ENCODE results near the gene ARMC7.

ARMC7 gene

DNA sequence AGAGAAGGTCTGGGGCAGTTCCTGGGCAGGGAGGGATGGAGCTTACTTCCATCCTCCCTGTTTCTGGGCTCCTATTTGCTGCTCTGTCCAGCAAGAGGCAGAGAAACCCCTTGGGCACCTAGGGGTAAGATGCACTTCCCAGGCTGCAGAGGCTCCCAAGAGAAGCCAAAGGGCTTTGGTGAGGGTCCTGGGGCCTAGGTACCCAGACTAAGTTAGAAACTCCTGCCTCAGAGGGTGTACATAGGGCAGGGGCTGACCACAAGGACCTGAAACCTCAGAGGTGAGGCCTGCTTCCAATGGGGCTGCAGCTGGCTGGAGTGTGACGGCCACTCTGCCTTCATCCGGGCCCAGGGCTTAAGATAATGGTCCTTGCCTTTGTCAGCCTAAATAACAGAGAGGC is 1.6 kb upstream of the ARMC7 start:
- TF ChIP-seq, protein P1, sequence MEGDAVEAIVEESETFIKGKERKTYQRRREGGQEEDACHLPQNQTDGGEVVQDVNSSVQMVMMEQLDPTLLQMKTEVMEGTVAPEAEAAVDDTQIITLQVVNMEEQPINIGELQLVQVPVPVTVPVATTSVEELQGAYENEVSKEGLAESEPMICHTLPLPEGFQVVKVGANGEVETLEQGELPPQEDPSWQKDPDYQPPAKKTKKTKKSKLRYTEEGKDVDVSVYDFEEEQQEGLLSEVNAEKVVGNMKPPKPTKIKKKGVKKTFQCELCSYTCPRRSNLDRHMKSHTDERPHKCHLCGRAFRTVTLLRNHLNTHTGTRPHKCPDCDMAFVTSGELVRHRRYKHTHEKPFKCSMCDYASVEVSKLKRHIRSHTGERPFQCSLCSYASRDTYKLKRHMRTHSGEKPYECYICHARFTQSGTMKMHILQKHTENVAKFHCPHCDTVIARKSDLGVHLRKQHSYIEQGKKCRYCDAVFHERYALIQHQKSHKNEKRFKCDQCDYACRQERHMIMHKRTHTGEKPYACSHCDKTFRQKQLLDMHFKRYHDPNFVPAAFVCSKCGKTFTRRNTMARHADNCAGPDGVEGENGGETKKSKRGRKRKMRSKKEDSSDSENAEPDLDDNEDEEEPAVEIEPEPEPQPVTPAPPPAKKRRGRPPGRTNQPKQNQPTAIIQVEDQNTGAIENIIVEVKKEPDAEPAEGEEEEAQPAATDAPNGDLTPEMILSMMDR (conservative IDR thresholded peaks at IDR 0.05), result no peak
- H3K27ac ChIP-seq, result no peak overlapping the region

DNA sequence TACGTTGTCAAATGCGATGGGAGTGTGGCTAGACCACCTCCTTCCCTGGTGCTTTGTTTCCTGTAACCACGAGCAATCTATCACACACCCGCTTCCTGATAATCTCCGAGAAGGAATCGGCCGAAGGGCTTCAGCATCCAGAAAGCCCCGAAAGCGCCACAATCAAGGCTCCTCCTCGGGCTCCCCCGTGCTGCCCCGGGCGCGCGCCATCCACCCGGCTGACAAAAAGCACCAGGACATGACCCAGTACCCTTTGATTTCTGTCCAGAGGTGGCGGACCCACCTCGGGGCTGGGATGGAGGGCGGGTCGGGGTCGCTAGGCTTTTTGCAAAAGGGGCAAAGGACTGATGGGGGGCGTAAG is 743 bp upstream of the ARMC7 start:
- TF ChIP-seq, protein P1 (conservative IDR thresholded peaks at IDR 0.05), result no peak
- peak overlapping the region; percentile 81; the same call in 1 of the 2 replicates for H3K27ac ChIP-seq

- peak overlapping the region; percentile 81 for H3K27ac ChIP-seq
- TF ChIP-seq, protein P1 (conservative IDR thresholded peaks at IDR 0.05), result no peak
Observed at GRCh38 chr17:75110234-75110937, 617 bp downstream of the ARMC7 start.

DNA sequence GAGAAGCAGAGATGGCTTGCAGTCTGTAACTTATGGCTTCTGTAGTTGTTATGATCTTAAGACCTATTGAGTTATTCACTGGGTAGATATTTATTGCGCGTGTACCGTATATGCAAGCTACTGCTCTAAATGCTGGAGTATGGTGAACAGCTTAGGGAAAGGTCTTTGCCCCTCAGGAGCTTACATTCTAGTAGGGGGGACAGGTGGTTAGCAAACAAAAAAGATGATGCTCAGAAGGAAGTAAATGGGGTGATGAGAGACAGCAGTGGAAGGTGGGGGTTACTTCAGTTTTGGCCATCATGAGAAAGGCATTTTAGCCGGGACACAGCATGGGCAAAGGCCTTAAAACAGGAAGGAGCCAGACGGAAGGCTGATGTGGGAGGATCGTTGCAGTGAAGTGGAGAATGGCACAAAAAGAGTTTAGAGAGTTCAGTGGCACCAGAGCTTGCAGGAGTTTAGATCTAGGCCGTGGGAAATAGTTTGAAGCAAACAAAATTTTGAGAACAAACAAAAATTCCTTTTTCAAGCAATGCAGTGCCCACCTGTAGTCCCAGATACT is 2.1 kb downstream of the ARMC7 start:
- TF ChIP-seq, protein P1 (conservative IDR thresholded peaks at IDR 0.05), result no peak
- H3K27ac ChIP-seq, result no peak overlapping the region

DNA sequence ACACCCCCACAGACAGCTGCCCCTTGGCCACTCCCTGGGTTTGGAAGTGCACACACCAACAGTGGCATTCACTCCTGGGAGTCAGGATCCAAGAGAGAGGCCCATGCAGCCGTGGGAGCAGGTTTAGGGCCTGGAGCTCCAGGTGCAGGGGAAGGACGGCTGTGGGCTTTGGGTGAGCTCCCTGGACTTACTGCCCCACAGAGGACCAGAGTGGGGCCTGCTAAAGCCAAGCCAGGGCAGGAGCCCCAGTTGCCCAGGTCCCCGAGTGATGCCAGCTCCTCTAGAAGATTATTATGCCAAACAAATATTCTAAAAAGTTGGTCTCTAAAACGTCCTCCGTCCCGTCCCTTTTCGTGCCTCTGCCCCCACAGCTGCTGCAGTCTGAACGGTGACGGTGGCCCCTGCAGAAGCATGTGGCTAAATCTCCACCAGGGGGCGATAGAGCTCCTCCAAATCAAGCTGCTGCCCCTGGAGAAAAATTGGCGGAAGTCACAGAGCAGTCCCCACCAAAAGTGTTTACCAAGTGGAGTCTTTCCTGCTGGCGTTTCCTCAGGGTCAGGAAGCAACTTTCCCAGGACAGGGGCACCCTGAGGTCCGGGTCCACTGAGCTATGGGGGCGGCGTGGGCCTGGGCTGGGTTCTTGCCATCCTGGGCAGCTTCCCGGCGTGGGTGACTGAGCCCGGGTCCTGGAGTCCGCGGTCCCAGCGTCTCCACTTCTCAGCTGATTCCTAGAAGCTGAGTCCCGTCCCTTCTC is 4.2 kb downstream of the ARMC7 start:
- TF ChIP-seq, protein P1 (conservative IDR thresholded peaks at IDR 0.05), result peak; percentile 95
- peak overlapping the region; percentile 71 for H3K27ac ChIP-seq

DNA sequence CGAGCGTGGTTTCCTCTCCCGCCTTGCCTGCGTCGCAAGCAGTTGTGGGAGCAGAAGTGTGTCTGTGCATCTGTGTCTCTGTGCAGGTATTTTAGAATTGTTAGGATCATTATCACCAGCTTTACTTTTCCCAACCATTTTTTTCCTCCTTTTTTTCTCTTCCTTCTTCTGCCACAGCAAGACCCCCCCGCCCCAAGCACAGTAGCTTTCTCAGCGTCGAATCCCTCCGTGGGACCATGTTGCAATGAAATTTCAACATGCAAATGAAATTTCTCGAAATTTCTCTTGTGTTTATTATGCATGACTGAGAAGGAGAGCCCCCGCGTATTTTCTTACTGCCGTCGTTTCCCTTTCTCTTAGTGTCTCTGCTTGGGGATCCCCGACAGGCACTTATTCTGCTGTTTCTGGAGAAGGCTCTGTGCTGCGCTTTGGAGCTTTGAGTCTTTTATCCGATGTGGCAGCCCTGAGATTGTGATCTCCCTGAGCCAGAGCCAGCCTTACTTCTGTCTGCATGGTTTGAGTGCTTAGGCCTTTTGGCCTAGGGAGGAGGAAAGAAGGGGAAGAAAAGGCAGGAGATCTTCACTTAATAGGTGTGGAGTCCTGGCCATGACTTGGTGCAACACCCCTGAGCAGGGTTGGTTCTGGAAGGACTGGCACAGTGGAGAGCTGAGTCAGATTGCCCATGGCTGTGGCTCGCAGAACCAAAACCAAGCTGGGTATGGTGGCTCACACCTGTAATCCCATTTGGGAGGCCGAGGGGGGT is 5.0 kb downstream of the ARMC7 start:
- TF ChIP-seq, protein P1 (conservative IDR thresholded peaks at IDR 0.05), result no peak
- H3K27ac ChIP-seq, result peak overlapping the region; percentile 71

DNA sequence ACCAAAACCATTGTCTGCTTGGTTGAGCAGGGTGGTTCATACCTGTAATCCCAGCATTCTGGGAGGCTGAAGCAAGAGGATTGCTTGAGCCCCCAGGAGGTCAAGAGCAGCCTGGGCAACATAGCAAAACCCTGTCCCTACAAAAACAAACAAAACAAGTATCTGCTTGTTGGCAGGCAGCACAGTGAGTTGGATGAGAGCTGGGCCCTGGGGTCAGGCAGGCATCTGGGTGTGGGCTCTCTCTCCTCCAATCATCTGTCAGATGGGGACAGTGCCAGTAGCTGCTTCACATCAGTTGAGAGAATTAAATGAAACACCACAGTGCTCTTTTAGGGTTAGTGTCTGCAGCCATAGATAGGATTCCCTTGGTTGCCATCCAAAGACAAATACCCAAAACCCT is 5.8 kb downstream of the ARMC7 start:
- TF ChIP-seq, protein P1 (conservative IDR thresholded peaks at IDR 0.05), result no peak
- no peak overlapping the region for H3K27ac ChIP-seq

Measured in VCaP (cell line).